Measurements from ENCODE around the gene CEP68. TPM values are rescaled to one million over a fixed set of nuclear protein-coding genes. Genes with fewer than 3 reads are reported as not detected.
A peak's percentile ranks its signal among the peaks of the same experiment; 100 is the strongest.
"Not testable (repeated sequence)": the region's sequence is repeated elsewhere in the genome, so short reads cannot be mapped to it uniquely, and the experiment has no call there.

CEP68 gene
- polyA plus RNA-seq, 4 donors = 25.2 to 28.5 (median 28.3) TPM

GRCh38 chr2:65125457-65125856 lies 69.2 kb downstream of the CEP68 start:
- DNase-seq (ENCODE audit: low read depth in 4 of 4, low spot score in 3 of 4) = not testable (repeated sequence)

GRCh38 chr2:65128297-65129190 lies 72.3 kb downstream of the CEP68 start:
- DNase-seq (ENCODE audit: low read depth in 4 of 4, low spot score in 3 of 4) = peak in 1 of 4 donors; percentile 12

- DNase-seq (ENCODE audit: low read depth in 4 of 4, low spot score in 3 of 4) = peak in 2 of 4 donors; percentile 6 to 30
Observed at GRCh38 chr2:65129286-65129825, 73.1 kb downstream of the CEP68 start.

- DNase-seq (ENCODE audit: low read depth in 4 of 4, low spot score in 3 of 4) = peak; percentile 97 to 99 (median 98)
Observed at GRCh38 chr2:65129826-65130663, 73.8 kb downstream of the CEP68 start, which contains the start of gene RAB1A. TSS of gene RAB1A (minus strand) at chr2:65130106. CDS start at chr2:65129915, 191 bp downstream.

- DNase-seq (ENCODE audit: low read depth in 4 of 4, low spot score in 3 of 4) = peak in 2 of 4 donors; percentile 14 to 43
Observed at GRCh38 chr2:65130664-65131175, 74.5 kb downstream of the CEP68 start.

- not testable (repeated sequence) for DNase-seq (ENCODE audit: low read depth in 4 of 4, low spot score in 3 of 4)
Observed at GRCh38 chr2:65132930-65133329, 76.7 kb downstream of the CEP68 start.

- DNase-seq (ENCODE audit: low read depth in 4 of 4, low spot score in 3 of 4) = no peak
Observed at GRCh38 chr2:65133626-65134025, 77.4 kb downstream of the CEP68 start.

GRCh38 chr2:65134158-65134557 lies 77.9 kb downstream of the CEP68 start:
- no peak for DNase-seq (ENCODE audit: low read depth in 4 of 4, low spot score in 3 of 4)

GRCh38 chr2:65136253-65136652 lies 80.0 kb downstream of the CEP68 start:
- DNase-seq (ENCODE audit: low read depth in 4 of 4, low spot score in 3 of 4) = no peak

Other genes starting within 250 kb of the CEP68 start
- 10 to 100 TPM in 2 of 4 donors, 1 to 10 TPM in 2; 5.6 to 10.4 (median 9.6) TPM for gene SLC1A4, start 67.0 kb upstream of the CEP68 start, polyA plus RNA-seq (ENCODE audit: insufficient read length in 4 of 4)
- 100 to 1,000 TPM; 217 to 278 (median 246) TPM for gene RAB1A, start 73.7 kb downstream of the CEP68 start, polyA plus RNA-seq (ENCODE audit: insufficient read length in 4 of 4)
- 100 to 1,000 TPM; 170 to 241 (median 197) TPM for gene ACTR2, start 171.4 kb downstream of the CEP68 start, polyA plus RNA-seq (ENCODE audit: insufficient read length in 4 of 4)

Data from left renal pelvis (tissue), 4 donors.